ENCODE data around the gene FSCN2. TPM values are rescaled to one million over a fixed set of nuclear protein-coding genes. Genes with fewer than 3 reads are reported as not detected.

Gene FSCN2
- total RNA-seq, 2 donors from 2014 or later: 7.0 to 13.5 TPM

DNA sequence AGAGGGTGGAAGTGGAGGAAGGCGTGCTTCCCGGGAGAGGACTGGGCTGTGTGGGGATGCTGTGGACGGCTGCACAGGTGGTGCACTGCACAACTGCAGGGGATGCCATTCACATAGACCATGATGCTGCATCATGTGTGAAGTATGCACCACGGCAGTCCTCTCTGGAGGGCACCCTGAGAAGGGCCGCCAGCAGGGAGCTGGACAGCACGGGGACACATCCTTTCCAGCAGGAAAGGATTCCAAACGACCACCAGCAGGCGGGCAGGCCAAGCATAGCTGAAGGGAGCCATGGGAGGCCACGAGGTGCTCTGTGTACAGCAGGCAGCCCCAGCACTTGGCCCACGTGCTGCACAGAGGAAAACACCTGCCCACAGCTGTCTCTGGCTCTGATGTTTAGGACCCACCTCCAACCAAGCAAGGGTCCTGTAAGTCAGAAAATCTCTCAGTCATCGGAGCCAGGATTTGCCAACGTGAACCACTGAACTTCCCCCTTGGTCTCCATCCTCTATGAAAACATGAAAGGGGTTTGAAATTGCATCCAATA is 25.6 kb upstream of the FSCN2 start:
- Histone ChIP-seq H3K4me1 (no peaks in the 10 kb centered on the region), H3K36me3 (replicated peaks in 1 of 2; ENCODE audit: insufficient read depth in 1 of 2, low read depth in 2 of 2) (no peaks in the 10 kb centered on the region), H3K27ac (no peak overlapping the region), H3K9me3 (no peaks in the 10 kb centered on the region), H3K27me3 (no peaks in the 10 kb centered on the region), H3K4me3 (no peak overlapping the region)
- TF ChIP-seq POLR2A (IDR thresholded peaks at IDR 0.05) (no peak), CTCF (IDR thresholded peaks at IDR 0.05) (no peak)
- DNase-seq (no peak), ATAC-seq (no peak)
- WGBS, 2 donors: 76 to 79% methylated on average over 8 to 12 of the region's 12 CpGs
- intact Hi-C loops (cut with DNase I): no loop called here

- TF ChIP-seq CTCF (IDR thresholded peaks at IDR 0.05): no peak
- no peak for TF ChIP-seq POLR2A (IDR thresholded peaks at IDR 0.05)
Measured at GRCh38 chr17:81503619-81504018, 24.6 kb upstream of the FSCN2 start.

GRCh38 chr17:81508639-81509206 is 19.5 kb upstream of the FSCN2 start:
- intact Hi-C loops (cut with DNase I): no loop called here

More at GRCh38 chr17:81503619-81504018, 24.6 kb upstream of the FSCN2 start:
- Histone ChIP-seq H3K4me3 (no peak overlapping the region), H3K36me3 (replicated peaks in 1 of 2; ENCODE audit: insufficient read depth in 1 of 2, low read depth in 2 of 2) (no peaks in the 10 kb centered on the region), H3K27me3 (no peaks in the 10 kb centered on the region), H3K4me1 (peaks cover 3% of the 10 kb centered on the region), H3K9me3 (no peaks in the 10 kb centered on the region), H3K27ac (no peak overlapping the region)
- ATAC-seq (no peak), DNase-seq (no peak)
- intact Hi-C loops (cut with DNase I): no loop called here

GRCh38 chr17:81509207-81509971 is 18.8 kb upstream of the FSCN2 start:
- Histone ChIP-seq H3K9me3 (no peaks in the 10 kb centered on the region), H3K27me3 (no peaks in the 10 kb centered on the region), H3K27ac (peak overlapping the region in 3 of 4 donors; percentile 44 to 100 (median 99)), H3K4me3 (peak overlapping the region; percentile 4 to 90), H3K36me3 (replicated peaks in 1 of 2; ENCODE audit: insufficient read depth in 1 of 2, low read depth in 2 of 2) (peaks cover 0 to 9% of the 10 kb centered on the region in 2 donors), H3K4me1 (peaks cover 32% of the 10 kb centered on the region)
- intact Hi-C loops (cut with DNase I): no loop called here
- peak in 2 of 4 donors; percentile 36 to 50 for DNase-seq
- 23 to 27% methylated on average over 12 of the region's 12 CpGs for WGBS, 2 donors
- no peak for ATAC-seq
- peak in 1 of 7 experiments; percentile 13 for TF ChIP-seq CTCF (IDR thresholded peaks at IDR 0.05)
- peak in 2 of 3 donors; percentile 26 to 30 for TF ChIP-seq POLR2A (IDR thresholded peaks at IDR 0.05)

More at GRCh38 chr17:81508639-81509206, 19.5 kb upstream of the FSCN2 start:
- H3K4me3 ChIP-seq: no peak overlapping the region
- H3K9me3 ChIP-seq: no peaks in the 10 kb centered on the region
- H3K4me1 ChIP-seq: peaks cover 26% of the 10 kb centered on the region
- DNase-seq (peak in 1 of 4 donors; percentile 38), ATAC-seq (no peak)
- no peaks in the 10 kb centered on the region for H3K27me3 ChIP-seq
- 60 to 61% methylated on average over 10 of the region's 10 CpGs for WGBS, 2 donors
- peaks cover 0 to 9% of the 10 kb centered on the region in 2 donors for H3K36me3 ChIP-seq (replicated peaks in 1 of 2; ENCODE audit: insufficient read depth in 1 of 2, low read depth in 2 of 2)
- peak overlapping the region in 3 of 4 donors; percentile 44 to 100 (median 99) for H3K27ac ChIP-seq
- TF ChIP-seq POLR2A (IDR thresholded peaks at IDR 0.05) (peak in 1 of 3 donors; percentile 24), CTCF (IDR thresholded peaks at IDR 0.05) (no peak)

Measured in body of pancreas (tissue), 4 donors.